Left ventricle myocardium inferior (tissue), 1 donor: Measurements from ENCODE around the gene HPSE. TPM values are rescaled to one million over a fixed set of nuclear protein-coding genes. Genes with fewer than 3 reads are reported as not detected.

Source experiments
- DNase-seq: peaks from one replicate; pipeline ENCODE4 v3.0.0-alpha.2; 2020
- H3K27ac ChIP-seq: fragments of 200-600 bp; replicated peaks from 2 replicates; pipeline ENCODE4 v1.8.0; 2021
- H3K27me3 ChIP-seq: fragments of 200-600 bp; 2 replicates; pipeline ENCODE4 v1.8.0; 2021; ENCODE audit warnings: low read depth
- H3K36me3 ChIP-seq: fragments of 200-600 bp; 2 replicates; pipeline ENCODE4 v1.8.0; 2021
- H3K4me1 ChIP-seq: fragments of 200-600 bp; 2 replicates; pipeline ENCODE4 v1.8.0; 2021
- H3K4me3 ChIP-seq: fragments of 200-600 bp; 2 replicates; pipeline ENCODE4 v1.8.0; 2021; ENCODE audit warnings: mild to moderate bottlenecking, moderate library complexity
- H3K9me3 ChIP-seq: fragments of 200-600 bp; replicated peaks from 2 replicates; pipeline ENCODE4 v1.8.0; 2021
- intact Hi-C: fragments of 100-400 bp; cut with micrococcal nuclease; formaldehyde crosslinking; loops from one replicate; pipeline ENCODE4 v1.11.0; 2022
- total RNA-seq: library from RNA; stranded (reverse); fragmentation: NEBNext Ultra II Directional; extraction: Animal tissue kit (Norgen Biotek cat#: 25700); gene quantifications from one replicate; pipeline ENCODE4 v1.2.1, GENCODE V29; 2021
- TF ChIP-seq, protein P1 (sequence below): fragments of 200-600 bp; IDR thresholded peaks from 2 replicates; pipeline ENCODE4 v1.8.0; 2021; ENCODE audit warnings: antibody characterized with exemption, mild to moderate bottlenecking, borderline replicate concordance
- donor health status: DM: no; HTN: yes; CAD: no; lungs with severe emphysema.

Gene HPSE
- total RNA-seq, 1 donor from 2014 or later, result 1.1 TPM

DNA sequence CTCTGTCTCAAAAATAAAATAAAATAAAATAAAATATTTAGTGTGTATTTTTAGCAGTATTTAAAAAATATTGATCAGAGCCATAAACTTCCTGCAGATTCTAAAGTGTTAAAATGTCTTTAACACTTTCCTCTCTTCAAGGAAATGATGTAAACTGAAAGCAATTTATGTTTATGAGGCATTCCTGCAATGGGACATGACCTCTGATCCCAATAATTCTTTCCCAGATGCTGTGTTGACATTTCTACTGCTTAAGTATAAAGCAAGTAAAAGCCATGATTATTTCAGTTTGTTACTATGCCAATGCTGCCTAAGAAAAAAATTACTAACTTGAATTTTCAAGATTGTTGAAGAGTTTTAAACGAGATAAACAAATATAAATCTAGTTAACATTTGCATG lies 79.1 kb downstream of the HPSE start:
- Histone ChIP-seq H3K9me3 (no peaks in the 10 kb centered on the region), H3K27me3 (no peaks in the 10 kb centered on the region), H3K4me1 (peaks cover 20% of the 10 kb centered on the region), H3K27ac (no peak overlapping the region), H3K36me3 (no peaks in the 10 kb centered on the region), H3K4me3 (no peak overlapping the region)
- intact Hi-C loops, result no loop called here
- TF ChIP-seq, protein P1, sequence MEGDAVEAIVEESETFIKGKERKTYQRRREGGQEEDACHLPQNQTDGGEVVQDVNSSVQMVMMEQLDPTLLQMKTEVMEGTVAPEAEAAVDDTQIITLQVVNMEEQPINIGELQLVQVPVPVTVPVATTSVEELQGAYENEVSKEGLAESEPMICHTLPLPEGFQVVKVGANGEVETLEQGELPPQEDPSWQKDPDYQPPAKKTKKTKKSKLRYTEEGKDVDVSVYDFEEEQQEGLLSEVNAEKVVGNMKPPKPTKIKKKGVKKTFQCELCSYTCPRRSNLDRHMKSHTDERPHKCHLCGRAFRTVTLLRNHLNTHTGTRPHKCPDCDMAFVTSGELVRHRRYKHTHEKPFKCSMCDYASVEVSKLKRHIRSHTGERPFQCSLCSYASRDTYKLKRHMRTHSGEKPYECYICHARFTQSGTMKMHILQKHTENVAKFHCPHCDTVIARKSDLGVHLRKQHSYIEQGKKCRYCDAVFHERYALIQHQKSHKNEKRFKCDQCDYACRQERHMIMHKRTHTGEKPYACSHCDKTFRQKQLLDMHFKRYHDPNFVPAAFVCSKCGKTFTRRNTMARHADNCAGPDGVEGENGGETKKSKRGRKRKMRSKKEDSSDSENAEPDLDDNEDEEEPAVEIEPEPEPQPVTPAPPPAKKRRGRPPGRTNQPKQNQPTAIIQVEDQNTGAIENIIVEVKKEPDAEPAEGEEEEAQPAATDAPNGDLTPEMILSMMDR, result no peak
- no peak for DNase-seq

DNA sequence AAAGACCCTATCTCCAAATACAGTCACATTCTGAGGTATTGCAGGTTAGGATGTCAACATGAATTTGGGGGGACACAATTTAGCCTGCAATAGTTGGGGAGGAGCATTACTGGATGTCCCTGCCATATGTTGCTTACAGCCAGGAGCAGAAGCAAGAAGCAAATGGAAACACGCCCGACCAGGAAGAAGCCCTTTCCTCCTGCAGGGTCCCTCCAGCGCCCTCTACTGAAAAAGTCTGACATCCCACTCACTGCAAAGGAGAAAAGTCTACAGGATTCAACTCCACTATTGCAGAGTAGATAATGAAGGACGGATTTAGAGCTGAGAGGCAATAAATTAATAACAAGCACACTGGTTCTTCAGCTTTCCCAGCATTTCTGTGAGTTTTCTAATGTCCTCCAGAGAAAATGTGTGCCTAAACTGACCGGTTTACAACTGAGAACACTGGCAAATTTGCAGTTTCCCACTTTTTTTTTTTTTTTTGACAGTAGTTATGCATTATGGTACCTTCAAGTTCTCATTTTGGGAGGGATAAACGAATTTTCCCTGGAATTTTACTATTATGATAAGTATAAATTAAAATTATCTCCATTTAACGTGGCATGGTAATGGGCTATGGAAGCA lies 81.8 kb downstream of the HPSE start:
- Histone ChIP-seq H3K36me3 (no peaks in the 10 kb centered on the region), H3K27me3 (no peaks in the 10 kb centered on the region), H3K27ac (no peak overlapping the region), H3K9me3 (no peaks in the 10 kb centered on the region), H3K4me1 (peaks cover 5% of the 10 kb centered on the region), H3K4me3 (no peak overlapping the region)
- DNase-seq, result no peak
- intact Hi-C loops, result no loop called here
- TF ChIP-seq, protein P1, result peak; percentile 60

DNA sequence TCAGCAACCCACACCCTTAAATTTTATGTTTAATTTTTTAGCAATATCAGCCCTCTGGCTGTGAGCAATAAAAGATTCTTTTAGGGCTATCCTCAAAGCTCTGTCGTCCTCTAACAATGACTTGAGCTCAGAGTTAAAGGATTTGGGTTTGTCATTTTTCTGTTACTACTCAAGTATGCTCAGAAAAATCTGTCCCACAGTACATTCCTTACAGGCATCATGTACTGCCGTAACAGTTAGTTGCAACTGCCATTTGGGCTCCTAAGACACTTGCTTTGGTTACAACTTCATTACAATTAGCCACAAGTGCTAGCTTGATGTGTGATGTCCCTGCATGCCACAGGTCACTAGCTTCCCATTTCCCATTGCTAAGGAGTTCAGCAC lies 83.2 kb downstream of the HPSE start:
- intact Hi-C loops, result no loop called here

DNA sequence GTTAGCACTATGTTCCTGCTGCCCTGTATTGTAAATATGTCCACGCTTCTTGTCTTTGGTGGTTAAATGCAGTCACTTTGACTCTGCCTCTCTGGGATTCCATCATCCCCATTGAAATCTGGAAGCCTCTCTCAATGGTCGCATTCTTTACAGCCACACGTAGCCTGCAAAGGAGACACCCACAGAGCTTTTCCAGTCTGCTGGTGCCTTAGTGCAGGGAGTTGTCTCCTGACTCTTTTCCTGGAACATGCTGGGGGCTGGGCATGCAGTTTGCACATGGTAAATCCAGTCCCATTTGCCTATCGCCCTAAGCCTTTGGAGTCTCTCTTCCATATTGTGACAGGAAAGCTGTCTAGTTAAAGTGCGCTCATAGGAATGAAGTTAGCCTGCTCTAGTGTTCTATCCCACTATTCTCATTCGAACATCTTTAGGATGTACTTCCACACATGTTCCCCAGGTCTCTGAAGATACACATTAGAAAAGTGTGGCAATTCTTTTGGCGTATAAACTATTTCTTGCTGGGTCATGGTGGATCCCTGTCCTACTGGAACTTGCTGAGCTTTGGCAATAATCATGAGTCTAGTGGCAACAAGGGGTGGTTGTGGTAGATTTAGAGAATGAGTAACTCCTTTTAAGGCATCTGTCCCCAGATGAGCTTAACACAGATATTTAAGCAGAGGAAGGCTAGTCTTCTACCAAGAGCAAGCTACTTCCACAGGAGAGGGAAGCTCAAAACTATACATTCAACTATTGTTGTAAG lies 83.8 kb downstream of the HPSE start:
- Histone ChIP-seq H3K4me1 (peaks cover 2% of the 10 kb centered on the region), H3K36me3 (no peaks in the 10 kb centered on the region), H3K27me3 (no peaks in the 10 kb centered on the region), H3K4me3 (no peak overlapping the region), H3K27ac (no peak overlapping the region), H3K9me3 (no peaks in the 10 kb centered on the region)
- intact Hi-C loops, result no loop called here
- TF ChIP-seq, protein P1, result no peak
- DNase-seq, result no peak

More for the DNA sequence above, 83.2 kb downstream of the HPSE start:
- DNase-seq, result no peak
- Histone ChIP-seq H3K27me3 (no peaks in the 10 kb centered on the region), H3K36me3 (no peaks in the 10 kb centered on the region), H3K4me1 (peaks cover 5% of the 10 kb centered on the region), H3K27ac (no peak overlapping the region), H3K4me3 (no peak overlapping the region), H3K9me3 (no peaks in the 10 kb centered on the region)
- TF ChIP-seq, protein P1, result no peak

DNA sequence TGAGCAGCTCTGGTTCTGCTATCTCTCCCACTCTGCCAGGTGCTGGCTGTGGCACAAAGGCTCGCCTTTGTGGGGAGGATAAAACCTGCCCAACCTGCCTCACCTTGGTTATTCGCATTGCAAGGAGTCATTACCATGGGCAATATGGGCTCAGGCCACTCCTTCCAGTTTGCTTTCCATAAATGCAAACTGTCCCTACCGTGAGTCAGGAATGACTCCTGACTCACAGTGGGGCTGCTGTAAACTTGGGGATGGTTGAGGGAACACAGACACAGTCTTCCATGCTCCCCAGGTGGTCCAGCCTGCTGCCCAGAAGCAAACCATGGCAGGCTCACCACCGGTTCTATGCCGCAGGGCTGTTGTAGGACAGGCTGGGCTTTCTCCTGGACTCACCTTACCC lies 86.2 kb downstream of the HPSE start:
- Histone ChIP-seq H3K4me3 (no peak overlapping the region), H3K36me3 (no peaks in the 10 kb centered on the region), H3K27ac (no peak overlapping the region), H3K4me1 (no peaks in the 10 kb centered on the region), H3K27me3 (no peaks in the 10 kb centered on the region), H3K9me3 (no peaks in the 10 kb centered on the region)
- no peak for DNase-seq
- intact Hi-C loops, result no loop called here
- TF ChIP-seq, protein P1, result no peak
